Smooth muscle cell (in vitro differentiated cells): ENCODE measurements around the gene KRT33A. TPM values are rescaled to one million over a fixed set of nuclear protein-coding genes. Genes with fewer than 3 reads are reported as not detected.

Experiments used
- DNase-seq: peaks from one replicate; lab custom pipeline; 2025; ENCODE audit not compliant: unreplicated experiment; lab: John Stamatoyannopoulos, UW
- H2AFZ ChIP-seq: fragments of 200-600 bp; sonication (generic); 2 replicates; pipeline ENCODE4 v1.6.0; 2016; ENCODE audit warnings: antibody characterized with exemption, low read depth, mild to moderate bottlenecking
- H3F3A ChIP-seq: fragments of 200-600 bp; sonication (generic); 2 replicates; pipeline ENCODE4 v1.6.0; 2017; ENCODE audit warnings: antibody characterized with exemption, low read depth
- H3K27ac ChIP-seq: fragments of 200-600 bp; sonication (generic); 2 replicates; pipeline ENCODE4 v1.5.1; 2016; ENCODE audit warnings: low read depth, mild to moderate bottlenecking
- H3K27me3 ChIP-seq: fragments of 200-600 bp; sonication (generic); 2 replicates; pipeline ENCODE4 v1.6.1; 2016; ENCODE audit warnings: low read depth, mild to moderate bottlenecking
- H3K36me3 ChIP-seq: fragments of 200-600 bp; sonication (generic); 2 replicates; pipeline ENCODE4 v1.5.1; 2016; ENCODE audit warnings: low read depth
- H3K4me1 ChIP-seq: fragments of 200-600 bp; sonication (generic); 2 replicates; pipeline ENCODE4 v1.5.1; 2016; ENCODE audit warnings: low read depth
- H3K4me2 ChIP-seq: fragments of 200-600 bp; sonication (generic); 2 replicates; pipeline ENCODE4 v1.6.0; 2016; ENCODE audit warnings: mild to moderate bottlenecking
- H3K4me3 ChIP-seq: fragments of 200-600 bp; sonication (generic); 2 replicates; pipeline ENCODE4 v1.5.1; 2016; ENCODE audit warnings: mild to moderate bottlenecking
- H3K79me2 ChIP-seq: fragments of 200-600 bp; sonication (generic); 2 replicates; pipeline ENCODE4 v1.6.0; 2016; ENCODE audit warnings: low read depth, mild to moderate bottlenecking
- H3K9ac ChIP-seq: fragments of 200-600 bp; sonication (generic); 2 replicates; pipeline ENCODE4 v1.6.0; 2016; ENCODE audit warnings: low read depth
- H3K9me3 ChIP-seq: fragments of 200-600 bp; sonication (generic); replicated peaks from 2 replicates; pipeline ENCODE4 v1.5.1; 2016; ENCODE audit warnings: low read depth
- H4K20me1 ChIP-seq: fragments of 200-600 bp; sonication (generic); 2 replicates; pipeline ENCODE4 v1.6.0; 2016; ENCODE audit warnings: low read depth
- WGBS: methylation state at CpG from one replicate; pipeline ENCODE4 v1.1.7; 2016; ENCODE audit warnings: low lambda C conversion rate; 5-methylcytosine and 5-hydroxymethylcytosine counted together
- polyA plus RNA-seq: library from polyadenylated mRNA; unstranded; fragments of >200 nt; fragmentation: Nextera tagmentation; extraction: Ambion mirVana; gene quantifications from 2 replicates; pipeline ENCODE4 v1.2.1, GENCODE V29; 2016
- total RNA-seq: library from RNA; depleted of rRNA; stranded (reverse); fragments of >200 nt; gene quantifications from 2 replicates; pipeline ENCODE4 v1.2.3, GENCODE V29; 2014
- TF ChIP-seq, protein P1 (sequence below): fragments of 200-600 bp; sonication (generic); IDR thresholded peaks from 2 replicates; pipeline ENCODE4 v1.5.1; 2017; ENCODE audit warnings: borderline replicate concordance, mild to moderate bottlenecking, antibody characterized with exemption; ENCODE audit not compliant: insufficient read depth, poor library complexity, severe bottlenecking

Gene KRT33A
- total and polyA plus RNA-seq, 2 experiments from 2014 or later, result 0.09 TPM; not detected in 1

GRCh38 chr17:41339571-41340172 is 11.0 kb downstream of the KRT33A start:
- WGBS, result 73% methylated on average over 2 of the region's 2 CpGs
- Histone ChIP-seq H2AFZ (no peak overlapping the region), H3K36me3 (no peaks in the 10 kb centered on the region), H3K4me1 (no peaks in the 10 kb centered on the region), H3K9me3 (no peaks in the 10 kb centered on the region), H4K20me1 (no peaks in the 10 kb centered on the region), H3F3A (no peaks in the 10 kb centered on the region), H3K27ac (no peak overlapping the region), H3K4me2 (no peak overlapping the region), H3K79me2 (no peaks in the 10 kb centered on the region), H3K27me3 (no peaks in the 10 kb centered on the region), H3K4me3 (no peak overlapping the region), H3K9ac (no peak overlapping the region)
- no peak for DNase-seq
- TF ChIP-seq, protein P1, sequence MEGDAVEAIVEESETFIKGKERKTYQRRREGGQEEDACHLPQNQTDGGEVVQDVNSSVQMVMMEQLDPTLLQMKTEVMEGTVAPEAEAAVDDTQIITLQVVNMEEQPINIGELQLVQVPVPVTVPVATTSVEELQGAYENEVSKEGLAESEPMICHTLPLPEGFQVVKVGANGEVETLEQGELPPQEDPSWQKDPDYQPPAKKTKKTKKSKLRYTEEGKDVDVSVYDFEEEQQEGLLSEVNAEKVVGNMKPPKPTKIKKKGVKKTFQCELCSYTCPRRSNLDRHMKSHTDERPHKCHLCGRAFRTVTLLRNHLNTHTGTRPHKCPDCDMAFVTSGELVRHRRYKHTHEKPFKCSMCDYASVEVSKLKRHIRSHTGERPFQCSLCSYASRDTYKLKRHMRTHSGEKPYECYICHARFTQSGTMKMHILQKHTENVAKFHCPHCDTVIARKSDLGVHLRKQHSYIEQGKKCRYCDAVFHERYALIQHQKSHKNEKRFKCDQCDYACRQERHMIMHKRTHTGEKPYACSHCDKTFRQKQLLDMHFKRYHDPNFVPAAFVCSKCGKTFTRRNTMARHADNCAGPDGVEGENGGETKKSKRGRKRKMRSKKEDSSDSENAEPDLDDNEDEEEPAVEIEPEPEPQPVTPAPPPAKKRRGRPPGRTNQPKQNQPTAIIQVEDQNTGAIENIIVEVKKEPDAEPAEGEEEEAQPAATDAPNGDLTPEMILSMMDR, result no peak

DNA sequence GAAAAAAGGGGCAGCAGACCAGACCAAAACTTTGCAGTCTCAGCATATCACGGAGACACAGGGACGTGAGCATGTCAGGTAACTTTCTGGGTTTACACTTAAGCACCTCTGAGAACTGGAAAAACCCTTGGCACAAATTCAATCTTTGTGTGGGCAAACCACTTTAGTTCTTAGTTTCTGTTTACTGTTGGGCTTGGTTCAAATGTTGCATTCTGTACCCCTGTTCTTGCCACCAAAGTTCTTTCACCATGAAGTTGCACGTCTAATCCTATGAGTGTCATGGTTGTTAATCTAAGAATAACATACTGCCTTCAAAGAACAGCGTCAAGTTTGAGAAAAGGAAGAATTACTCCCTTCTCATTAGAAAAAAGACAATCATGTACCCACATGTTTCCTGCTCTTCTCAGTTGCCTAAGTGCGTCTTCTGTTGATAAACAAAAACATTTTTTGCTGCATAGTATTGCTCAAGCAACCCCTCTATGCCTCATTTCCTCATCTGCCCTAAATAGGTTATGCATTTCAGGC is 11.6 kb downstream of the KRT33A start:
- Histone ChIP-seq H3F3A (no peaks in the 10 kb centered on the region), H3K4me1 (no peaks in the 10 kb centered on the region), H3K4me2 (no peak overlapping the region), H3K9ac (no peak overlapping the region), H3K4me3 (no peak overlapping the region), H3K79me2 (no peaks in the 10 kb centered on the region), H2AFZ (no peak overlapping the region), H3K9me3 (no peaks in the 10 kb centered on the region), H3K27ac (no peak overlapping the region), H4K20me1 (no peaks in the 10 kb centered on the region), H3K27me3 (no peaks in the 10 kb centered on the region), H3K36me3 (no peaks in the 10 kb centered on the region)
- TF ChIP-seq, protein P1, result no peak
- 71% methylated on average over 5 of the region's 5 CpGs for WGBS
- no peak for DNase-seq

DNA sequence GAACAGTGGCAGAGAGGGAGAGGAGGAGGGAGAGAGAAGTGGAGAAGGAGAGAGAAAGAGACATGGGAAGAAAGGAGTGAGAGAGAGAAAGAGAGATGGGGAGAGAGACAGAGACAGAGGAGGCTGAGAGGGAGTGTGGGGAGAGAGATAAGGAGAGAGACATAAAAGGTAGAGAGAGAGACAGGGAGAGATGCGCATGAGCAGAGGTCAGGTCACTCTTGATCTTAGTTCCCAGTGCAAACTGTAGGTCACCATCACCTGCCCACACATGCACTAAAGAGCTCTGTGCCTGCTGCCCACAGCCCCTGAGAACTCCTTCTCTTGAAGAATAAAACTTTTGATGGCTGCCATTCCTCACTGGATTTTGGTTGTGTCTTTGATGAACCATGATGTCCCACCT is 14.9 kb downstream of the KRT33A start:
- Histone ChIP-seq H4K20me1 (no peaks in the 10 kb centered on the region), H2AFZ (no peak overlapping the region), H3K4me2 (no peak overlapping the region), H3K36me3 (no peaks in the 10 kb centered on the region), H3K79me2 (no peaks in the 10 kb centered on the region), H3F3A (no peaks in the 10 kb centered on the region), H3K27ac (no peak overlapping the region), H3K9me3 (no peaks in the 10 kb centered on the region), H3K4me3 (no peak overlapping the region), H3K4me1 (no peaks in the 10 kb centered on the region), H3K9ac (no peak overlapping the region), H3K27me3 (no peaks in the 10 kb centered on the region)
- TF ChIP-seq, protein P1, result no peak
- DNase-seq, result no peak
- WGBS, result 100% methylated on average over 1 of the region's 1 CpG
